OCI-LY3 (cell line): ENCODE results near the gene RAB23.

Source experiments
- CTCF ChIP-seq: fragments of 200-600, 300-600 bp; sonication (generic); IDR thresholded peaks from 2 replicates; pipeline ENCODE4 v1.5.1; 2014; ENCODE audit warnings: antibody characterized with exemption, low read length, low read depth
- EZH2phosphoT487 ChIP-seq: fragments of 200-600 bp; shearing (Covaris generic); IDR thresholded peaks from 2 replicates; pipeline ENCODE4 v1.6.1; 2018; ENCODE audit warnings: antibody characterized with exemption, mixed run types, low read depth

GRCh38 chr6:57205550-57206328 is 16.4 kb downstream of the RAB23 start:
- TF ChIP-seq CTCF (no peak), EZH2phosphoT487 (no peak)
